CD4-positive, alpha-beta T cell treated with Interleukin-10 for 1 hour (primary cell): ENCODE data around the gene ZNF638.
A peak's percentile ranks its signal among the peaks of the same experiment; 100 is the strongest.
"Not testable (repeated sequence)": the region's sequence is repeated elsewhere in the genome, so short reads cannot be mapped to it uniquely, and the experiment has no call there.

ENCODE experiments used
- DNase-seq: peaks from one replicate; pipeline ENCODE4 v3.0.0-alpha.2; 2020

The ZNF638 gene

DNA sequence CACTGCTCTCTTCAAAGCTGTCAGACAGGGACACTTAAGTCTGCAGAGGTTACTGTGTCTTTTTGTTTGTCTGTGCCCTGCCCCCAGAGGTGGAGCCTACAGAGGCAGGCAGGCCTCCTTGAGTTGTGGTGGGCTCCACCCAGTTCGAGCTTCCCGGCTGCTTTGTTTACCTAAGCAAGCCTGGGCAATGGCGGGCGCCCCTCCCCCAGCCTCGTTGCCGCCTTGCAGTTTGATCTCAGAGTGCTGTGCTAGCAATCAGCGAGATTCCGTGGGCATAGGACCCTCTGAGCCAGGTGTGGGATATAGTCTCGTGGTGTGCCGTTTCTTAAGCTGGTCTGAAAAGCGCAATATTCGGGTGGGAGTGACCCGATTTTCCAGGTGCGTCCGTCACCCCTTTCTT lies 85.3 kb downstream of the ZNF638 start:
- peak; percentile 60 for DNase-seq

- peak; percentile 13 for DNase-seq
Observed at GRCh38 chr2:71417300-71418202, 86.0 kb downstream of the ZNF638 start.

- DNase-seq = no peak
Observed at GRCh38 chr2:71419145-71419544, 87.6 kb downstream of the ZNF638 start.

DNA sequence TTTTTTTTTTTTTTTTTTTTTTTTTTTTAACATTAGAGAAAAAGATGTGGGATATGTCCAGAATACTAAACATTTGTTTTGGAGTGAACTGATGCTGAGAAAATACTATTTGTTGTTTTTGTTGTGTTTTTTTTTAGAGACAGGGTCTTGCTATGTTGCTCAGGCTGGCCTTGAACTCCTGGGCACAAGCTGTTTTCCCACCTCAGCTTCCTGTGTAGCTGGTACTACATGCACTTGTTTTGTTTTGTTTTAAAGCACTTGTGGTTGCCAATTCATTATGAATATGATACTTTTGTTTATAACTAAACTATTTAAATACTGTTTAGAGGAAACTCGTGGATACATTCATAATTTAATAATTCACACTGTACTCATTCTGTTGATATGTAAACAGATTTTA lies 88.4 kb downstream of the ZNF638 start:
- no peak for DNase-seq

DNA sequence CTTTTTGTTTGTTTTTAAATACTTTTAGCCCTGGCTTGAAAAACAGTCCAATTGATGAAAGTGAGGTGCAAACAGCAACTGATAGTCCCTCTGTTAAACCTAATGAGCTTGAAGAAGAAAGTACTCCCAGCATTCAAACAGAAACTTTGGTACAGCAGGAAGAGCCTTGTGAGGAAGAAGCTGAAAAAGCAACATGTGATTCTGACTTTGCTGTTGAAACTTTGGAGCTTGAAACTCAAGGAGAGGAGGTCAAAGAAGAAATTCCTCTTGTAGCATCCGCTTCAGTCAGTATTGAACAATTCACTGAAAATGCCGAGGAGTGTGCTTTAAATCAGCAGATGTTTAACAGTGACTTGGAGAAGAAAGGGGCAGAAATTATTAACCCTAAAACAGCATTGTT lies 91.2 kb downstream of the ZNF638 start:
- DNase-seq = no peak

DNA sequence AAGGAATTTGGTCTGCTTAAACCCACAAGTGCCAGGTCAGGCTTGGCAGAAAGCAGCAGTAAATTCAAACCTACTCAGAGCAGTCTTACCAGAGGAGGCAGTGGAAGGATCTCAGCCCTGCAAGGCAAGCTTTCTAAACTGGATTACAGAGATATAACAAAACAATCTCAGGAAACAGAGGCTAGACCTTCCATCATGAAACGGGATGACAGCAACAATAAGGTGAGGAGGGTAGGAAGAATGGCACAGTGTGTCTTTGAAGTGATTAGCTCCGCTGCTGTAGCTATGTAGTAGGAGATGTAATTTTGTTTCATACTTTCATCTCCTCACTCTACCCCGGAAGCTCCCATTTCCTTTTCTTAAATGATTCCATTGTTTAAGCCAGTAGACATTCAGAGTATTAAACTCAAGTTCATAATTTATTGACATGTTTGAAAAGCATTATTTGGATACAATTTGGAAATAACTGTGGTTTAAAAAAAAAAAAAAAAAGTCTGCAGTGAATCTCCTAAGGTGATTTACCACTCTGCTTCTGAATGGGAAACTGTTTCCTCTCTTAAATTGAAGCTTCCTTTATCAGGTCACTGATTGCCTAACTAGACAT lies 92.3 kb downstream of the ZNF638 start:
- DNase-seq = no peak

DNA sequence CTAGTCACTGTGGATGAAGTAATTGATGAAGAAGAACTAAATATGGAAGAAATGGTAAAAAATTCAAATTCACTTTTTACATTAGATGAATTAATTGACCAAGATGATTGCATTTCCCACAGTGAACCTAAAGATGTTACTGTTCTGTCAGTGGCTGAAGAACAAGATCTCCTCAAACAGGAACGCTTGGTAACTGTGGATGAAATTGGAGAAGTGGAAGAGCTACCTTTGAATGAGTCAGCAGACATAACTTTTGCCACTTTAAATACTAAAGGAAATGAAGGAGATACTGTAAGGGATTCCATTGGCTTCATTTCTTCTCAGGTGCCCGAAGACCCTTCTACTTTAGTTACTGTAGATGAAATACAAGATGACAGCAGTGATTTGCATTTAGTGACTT lies 95.1 kb downstream of the ZNF638 start:
- no peak for DNase-seq

DNA sequence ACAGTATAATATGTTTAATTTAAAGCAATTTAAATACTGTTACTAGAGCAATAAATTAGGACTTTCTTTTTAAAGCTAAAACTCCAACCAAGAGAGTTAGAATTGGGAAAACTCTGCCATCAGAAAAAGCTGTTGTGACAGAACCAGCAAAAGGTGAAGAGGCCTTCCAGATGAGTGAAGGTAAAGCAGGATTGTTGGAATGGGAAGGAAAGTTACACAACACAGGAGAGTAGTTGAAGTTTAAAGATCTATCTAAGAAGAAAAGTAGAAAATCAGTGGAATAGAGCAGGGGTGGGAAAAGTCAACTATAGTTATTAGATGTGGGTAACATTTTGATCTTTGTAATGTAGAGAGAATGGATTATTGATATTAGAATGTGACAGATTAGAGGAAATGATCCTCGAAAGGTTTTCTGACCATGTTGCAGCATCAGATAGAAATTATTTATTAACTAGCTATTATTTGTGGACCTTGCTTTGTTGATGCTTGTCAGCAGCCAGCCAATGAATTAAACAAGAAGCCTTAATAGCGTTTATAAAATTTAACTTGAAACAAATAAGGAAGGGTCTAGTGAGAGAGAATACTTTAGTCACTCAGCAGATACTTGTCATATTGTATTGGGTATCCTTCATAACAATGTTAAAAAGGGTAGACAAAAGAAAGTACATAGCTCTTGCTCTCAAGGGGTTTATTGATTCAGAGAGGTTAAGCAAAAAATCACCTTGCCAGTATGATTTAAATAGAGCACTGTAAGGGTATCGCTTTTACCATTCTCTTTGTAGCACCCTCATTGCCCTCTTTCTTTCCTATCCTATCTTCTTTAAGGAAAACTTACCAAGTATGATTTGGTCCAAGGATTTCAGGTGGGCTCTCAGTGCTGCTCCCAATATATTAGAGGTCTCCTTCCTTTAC lies 97.1 kb downstream of the ZNF638 start:
- DNase-seq = no peak

DNA sequence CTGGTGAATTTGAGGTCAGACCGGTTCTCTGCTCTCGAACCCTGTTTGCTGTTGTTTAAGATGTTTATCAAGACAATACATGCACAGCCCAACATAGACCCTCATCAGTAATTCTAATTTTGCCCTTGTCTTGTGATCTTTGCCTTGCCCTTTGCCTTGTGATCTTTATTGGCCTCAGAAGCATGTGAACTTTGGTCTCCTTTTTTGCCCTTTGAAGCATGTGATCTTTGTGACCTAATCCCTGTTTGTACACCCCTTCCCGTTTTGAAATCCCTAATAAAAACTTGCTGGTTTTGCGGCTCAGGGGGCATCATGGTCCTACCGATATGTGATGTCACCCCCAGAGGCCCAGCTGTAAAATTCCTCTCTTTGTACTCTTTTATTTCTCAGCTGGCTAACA lies 113.6 kb downstream of the ZNF638 start:
- not testable (repeated sequence) for DNase-seq

GRCh38 chr2:71446505-71446904 lies 114.9 kb downstream of the ZNF638 start:
- DNase-seq = no peak

DNA sequence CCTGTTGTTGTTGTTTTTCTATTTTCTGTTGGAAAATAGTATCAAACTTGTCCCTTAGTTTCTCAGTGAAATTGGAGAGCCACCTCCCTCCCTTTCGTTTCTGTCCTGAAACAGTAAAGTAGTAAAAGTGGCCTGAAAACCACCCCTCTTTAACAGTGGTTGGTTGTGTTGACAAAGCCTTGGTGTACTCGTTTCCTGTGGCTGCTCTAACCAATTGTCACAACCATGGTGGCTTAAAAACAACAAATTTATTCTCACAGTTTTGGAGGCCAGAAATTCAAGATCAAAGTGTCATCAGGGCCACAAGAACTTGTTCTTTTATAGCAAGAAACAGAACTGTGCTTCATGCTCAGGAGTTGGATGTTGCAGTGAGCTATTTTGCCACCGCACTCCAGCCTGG lies 117.8 kb downstream of the ZNF638 start:
- no peak for DNase-seq

- no peak for DNase-seq
Observed at GRCh38 chr2:71451705-71452104, 120.1 kb downstream of the ZNF638 start.

DNA sequence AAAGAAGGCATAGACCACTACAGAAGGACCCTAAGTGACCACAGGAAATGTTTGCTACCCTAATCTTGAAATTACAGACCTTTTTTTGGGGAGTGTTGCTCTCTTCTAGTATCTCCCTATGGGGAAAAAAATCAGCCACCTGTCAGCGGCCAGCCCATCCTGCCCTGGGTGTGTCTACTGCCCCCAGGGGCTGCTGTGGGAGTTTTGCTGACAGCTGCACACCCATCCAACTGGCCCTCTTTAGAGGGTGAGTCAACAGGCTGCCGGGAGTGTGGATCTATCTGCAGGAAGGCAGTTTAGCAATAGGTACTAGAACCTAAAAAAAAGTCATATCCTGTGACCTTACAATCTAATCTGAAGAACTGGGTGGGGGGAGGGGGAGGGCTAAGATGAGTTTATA lies 121.0 kb downstream of the ZNF638 start:
- DNase-seq = no peak

DNA sequence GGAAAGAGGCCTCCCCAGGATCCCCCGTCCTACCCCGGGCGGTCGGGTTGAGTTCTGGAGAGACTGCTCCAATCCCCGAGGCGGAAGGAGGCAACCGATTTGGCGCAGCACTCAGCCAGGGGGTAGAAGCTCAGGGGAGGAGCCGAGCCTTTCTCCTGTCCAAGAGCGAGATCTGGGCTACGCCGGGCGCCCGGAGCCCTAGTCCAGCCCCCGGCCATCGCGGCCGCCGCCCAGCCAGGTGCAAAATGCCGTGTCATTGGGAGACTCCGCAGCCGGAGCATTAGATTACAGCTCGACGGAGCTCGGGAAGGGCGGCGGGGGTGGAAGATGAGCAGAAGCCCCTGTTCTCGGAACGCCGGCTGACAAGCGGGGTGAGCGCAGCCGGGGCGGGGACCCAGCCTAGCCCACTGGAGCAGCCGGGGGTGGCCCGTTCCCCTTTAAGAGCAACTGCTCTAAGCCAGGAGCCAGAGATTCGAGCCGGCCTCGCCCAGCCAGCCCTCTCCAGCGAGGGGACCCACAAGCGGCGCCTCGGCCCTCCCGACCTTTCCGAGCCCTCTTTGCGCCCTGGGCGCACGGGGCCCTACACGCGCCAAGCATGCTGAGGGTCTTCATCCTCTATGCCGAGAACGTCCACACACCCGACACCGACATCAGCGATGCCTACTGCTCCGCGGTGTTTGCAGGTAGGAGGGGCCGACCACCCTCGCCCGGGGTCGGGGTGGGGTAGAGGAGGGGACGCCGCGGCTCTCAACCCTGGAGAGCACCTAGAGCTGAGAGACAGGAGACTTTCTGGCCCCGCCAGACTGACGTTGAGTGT lies 122.0 kb downstream of the ZNF638 start, which contains the start of gene DYSF:
Gene DYSF (plus strand): TSS at position 158 of the 817 bp plus-strand sequence.
- DNase-seq = no peak

DNA sequence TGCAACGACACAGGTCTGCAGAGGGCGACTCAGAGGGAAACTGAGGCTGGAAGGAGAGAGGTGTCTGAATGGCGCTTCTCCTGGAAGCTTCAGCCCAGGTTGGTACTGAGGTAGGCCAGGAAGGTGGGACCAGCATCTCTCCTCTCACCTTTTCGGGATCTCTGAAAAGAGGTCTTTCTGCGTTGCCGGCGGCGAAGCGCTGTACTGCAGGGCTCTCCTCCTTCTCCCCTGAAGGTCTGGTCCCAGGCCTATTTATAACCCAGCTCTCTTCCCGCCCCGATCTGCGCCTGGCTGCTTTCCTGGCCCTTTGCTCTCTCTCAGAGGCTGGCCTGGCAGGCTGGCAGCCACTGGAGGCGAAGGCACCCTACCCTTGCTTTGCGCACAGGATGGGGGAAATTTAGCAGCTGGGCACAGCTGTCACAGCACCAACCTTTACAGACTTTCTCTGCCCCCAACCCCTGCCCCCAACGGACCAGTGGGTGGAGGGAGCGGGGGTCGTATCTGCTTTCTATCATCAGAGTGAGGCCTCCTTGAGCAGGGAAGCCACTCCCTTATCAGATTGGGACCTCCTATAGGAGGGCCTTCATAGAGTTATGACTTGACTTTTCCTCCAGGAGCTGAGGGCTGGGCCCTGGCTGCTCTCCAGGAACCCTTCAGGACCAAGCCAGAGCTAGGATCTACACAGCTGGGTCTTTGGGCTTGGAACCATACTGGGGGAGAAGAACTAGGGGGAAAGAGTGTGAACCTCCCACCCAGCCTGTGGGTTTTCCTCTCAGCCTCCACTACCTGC lies 122.8 kb downstream of the ZNF638 start:
- no peak for DNase-seq

GRCh38 chr2:71455011-71455740 lies 123.6 kb downstream of the ZNF638 start:
- DNase-seq = no peak

DNA sequence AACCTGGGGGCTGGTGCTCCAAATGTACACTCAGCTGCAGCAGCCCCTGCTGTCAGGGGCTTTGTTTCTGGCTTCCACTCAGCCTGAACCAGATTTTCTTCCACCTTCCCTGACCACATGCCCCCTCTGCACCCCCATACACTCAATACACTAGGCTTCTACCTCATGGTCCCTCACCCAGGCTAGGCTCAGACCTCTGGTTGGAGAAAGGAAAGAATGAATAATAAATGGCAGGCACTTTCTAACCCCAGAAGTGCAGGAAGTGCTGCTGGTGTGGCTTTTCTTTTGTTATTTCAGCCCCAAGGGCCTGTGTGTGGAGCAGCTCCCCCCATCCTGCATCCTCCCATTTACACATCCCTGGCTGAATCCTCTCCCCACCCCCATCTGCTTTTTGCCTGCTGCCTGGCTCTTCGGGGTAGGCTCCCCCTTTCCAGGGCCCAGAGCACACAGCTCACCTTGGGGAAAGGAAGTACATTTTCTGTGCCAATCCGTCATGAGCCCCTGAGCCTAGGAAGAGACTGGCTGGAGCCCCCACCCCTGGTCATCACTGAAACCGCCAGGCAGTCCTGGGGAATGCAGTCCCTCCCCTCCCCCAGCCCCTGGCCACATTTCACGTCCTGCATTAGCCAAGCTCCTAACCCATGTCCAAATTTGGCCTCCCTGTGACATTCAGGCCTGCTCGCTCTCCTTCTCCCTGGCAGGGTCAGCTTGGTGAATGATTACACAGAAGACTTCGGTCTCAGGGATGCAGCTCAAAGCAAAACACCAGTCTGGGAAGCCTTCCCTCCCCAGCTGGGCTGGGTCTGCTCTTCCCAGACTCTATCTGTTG lies 124.4 kb downstream of the ZNF638 start:
- no peak for DNase-seq

DNA sequence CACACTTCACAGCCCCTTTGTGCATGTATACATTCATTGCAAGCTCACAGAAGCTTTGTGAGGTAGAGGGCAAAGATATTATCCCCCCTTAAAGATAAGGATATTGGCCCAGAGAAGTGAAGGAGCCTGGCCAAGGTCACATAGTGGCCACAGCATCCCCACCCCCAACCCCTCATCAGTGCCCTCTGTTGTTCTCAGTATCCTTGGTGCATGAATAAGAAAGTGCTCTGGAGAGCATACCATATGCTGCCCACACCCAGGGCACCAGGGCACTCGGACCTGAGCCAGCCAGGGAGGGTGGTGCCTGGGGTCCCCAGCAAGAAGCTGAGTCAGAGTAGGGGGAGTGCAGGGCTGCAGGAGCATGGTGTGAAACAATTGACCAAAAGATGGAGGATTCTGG lies 125.0 kb downstream of the ZNF638 start:
- DNase-seq = no peak

- no peak for DNase-seq
Observed at GRCh38 chr2:71457123-71457915, 125.7 kb downstream of the ZNF638 start.
